OCI-LY1 (cell line): ENCODE measurements around the gene SUPT3H.
"Not testable (repeated sequence)": the region's sequence is repeated elsewhere in the genome, so short reads cannot be mapped to it uniquely, and the experiment has no call there.

Source experiments
- EZH2 ChIP-seq: fragments of 200-600 bp; sonication (generic), shearing (Covaris generic); IDR thresholded peaks from 2 replicates; pipeline ENCODE4 v1.8.0; 2017; ENCODE audit warnings: borderline replicate concordance, mixed run types, mild to moderate bottlenecking, antibody characterized with exemption, low read length, moderate library complexity, mixed read lengths
- TF ChIP-seq, protein P1 (sequence below): fragments of 200-600 bp; sonication (generic), shearing (Covaris generic); IDR thresholded peaks from 2 replicates; pipeline ENCODE4 v1.5.1; 2017; ENCODE audit warnings: mild to moderate bottlenecking, antibody characterized with exemption, low read length, moderate library complexity, mixed read lengths

DNA sequence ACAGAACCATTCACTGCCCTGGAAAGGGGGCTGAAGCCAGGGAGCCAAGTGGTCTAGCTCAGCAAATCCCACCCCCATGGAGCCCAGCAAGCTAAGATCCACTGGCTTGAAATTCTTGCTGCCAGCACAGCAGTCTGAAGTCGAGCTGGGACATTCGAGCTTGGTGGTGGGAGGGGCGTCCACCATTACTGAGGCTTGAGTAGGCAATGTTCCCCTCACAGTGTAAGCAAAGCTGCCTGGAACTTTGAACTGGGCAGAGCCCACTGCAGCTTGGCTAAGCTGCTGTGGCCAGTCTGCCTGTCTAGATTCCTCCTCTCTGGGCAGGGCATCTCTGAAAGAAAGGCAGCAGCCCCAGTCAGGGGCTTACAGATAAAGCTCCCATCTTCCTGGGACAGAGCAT lies 498.7 kb downstream of the SUPT3H start:
- TF ChIP-seq, protein P1, sequence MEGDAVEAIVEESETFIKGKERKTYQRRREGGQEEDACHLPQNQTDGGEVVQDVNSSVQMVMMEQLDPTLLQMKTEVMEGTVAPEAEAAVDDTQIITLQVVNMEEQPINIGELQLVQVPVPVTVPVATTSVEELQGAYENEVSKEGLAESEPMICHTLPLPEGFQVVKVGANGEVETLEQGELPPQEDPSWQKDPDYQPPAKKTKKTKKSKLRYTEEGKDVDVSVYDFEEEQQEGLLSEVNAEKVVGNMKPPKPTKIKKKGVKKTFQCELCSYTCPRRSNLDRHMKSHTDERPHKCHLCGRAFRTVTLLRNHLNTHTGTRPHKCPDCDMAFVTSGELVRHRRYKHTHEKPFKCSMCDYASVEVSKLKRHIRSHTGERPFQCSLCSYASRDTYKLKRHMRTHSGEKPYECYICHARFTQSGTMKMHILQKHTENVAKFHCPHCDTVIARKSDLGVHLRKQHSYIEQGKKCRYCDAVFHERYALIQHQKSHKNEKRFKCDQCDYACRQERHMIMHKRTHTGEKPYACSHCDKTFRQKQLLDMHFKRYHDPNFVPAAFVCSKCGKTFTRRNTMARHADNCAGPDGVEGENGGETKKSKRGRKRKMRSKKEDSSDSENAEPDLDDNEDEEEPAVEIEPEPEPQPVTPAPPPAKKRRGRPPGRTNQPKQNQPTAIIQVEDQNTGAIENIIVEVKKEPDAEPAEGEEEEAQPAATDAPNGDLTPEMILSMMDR = not testable (repeated sequence)
- TF ChIP-seq EZH2 = not testable (repeated sequence)
